ENCODE results near the gene HILPDA.

HILPDA gene

DNA sequence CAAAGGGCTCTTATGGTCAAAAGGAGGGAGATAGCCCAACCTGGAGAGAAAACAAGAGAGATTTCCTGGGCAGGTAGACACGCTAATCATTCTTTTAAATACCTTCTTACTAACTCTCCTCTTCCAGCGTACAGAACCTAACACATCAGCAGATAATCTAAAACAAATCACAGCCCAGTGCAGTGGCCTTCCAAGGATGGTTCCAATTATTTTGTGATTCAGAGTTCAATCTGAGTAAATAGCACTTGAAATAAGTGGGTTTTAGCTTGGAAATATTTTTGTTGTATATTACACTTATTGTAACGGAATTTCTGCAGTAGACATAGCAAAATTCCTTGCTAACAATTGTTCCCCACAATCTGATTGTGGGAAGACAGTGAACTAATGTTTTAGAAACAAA lies 38.6 kb upstream of the HILPDA start:
- H3K9me3 ChIP-seq (ENCODE audit: control insufficient read depth, low read length) = no peaks in the 10 kb centered on the region
- H3K27ac ChIP-seq (ENCODE audit: insufficient read depth, low read length, poor library complexity, severe bottlenecking) = no peak overlapping the region
- no peaks in the 10 kb centered on the region for H3K27me3 ChIP-seq (replicated peaks; ENCODE audit: control insufficient read depth, insufficient read depth, low read length, poor library complexity, severe bottlenecking)
- DNase-seq = no peak
- no peaks in the 10 kb centered on the region for H3K4me1 ChIP-seq (ENCODE audit: control insufficient read depth, insufficient read depth, low read length, poor library complexity, severe bottlenecking)
- H3K4me3 ChIP-seq (ENCODE audit: insufficient read depth, low read depth, low read length, poor library complexity, severe bottlenecking) = no peak overlapping the region
- H3K36me3 ChIP-seq (ENCODE audit: control insufficient read depth, insufficient read depth, low read length) = no peaks in the 10 kb centered on the region

DNA sequence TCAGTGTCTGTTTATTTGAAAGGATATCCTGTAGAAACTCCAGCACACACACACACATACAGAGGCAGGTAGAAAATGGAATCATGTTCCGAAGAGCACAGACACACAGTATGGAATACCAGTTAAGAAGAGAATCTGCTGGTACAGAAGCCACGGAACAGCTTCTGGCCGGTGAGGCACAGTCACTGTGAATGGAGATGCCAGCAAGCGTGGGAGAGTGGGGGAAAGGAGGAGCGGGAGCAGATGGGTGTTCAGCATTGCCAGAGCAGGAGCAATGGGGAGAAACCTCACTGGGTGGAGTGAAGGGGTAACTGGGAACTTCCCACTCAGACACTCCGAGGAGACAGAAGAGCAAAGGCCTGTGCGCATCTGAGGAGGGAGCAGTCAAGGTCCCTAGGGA lies 36.4 kb upstream of the HILPDA start:
- Histone ChIP-seq H3K4me3 (ENCODE audit: insufficient read depth, low read depth, low read length, poor library complexity, severe bottlenecking) (no peak overlapping the region), H3K4me1 (ENCODE audit: control insufficient read depth, insufficient read depth, low read length, poor library complexity, severe bottlenecking) (no peaks in the 10 kb centered on the region), H3K27me3 (replicated peaks; ENCODE audit: control insufficient read depth, insufficient read depth, low read length, poor library complexity, severe bottlenecking) (no peaks in the 10 kb centered on the region), H3K27ac (ENCODE audit: insufficient read depth, low read length, poor library complexity, severe bottlenecking) (no peak overlapping the region), H3K9me3 (ENCODE audit: control insufficient read depth, low read length) (no peaks in the 10 kb centered on the region), H3K36me3 (ENCODE audit: control insufficient read depth, insufficient read depth, low read length) (no peaks in the 10 kb centered on the region)
- no peak for DNase-seq

DNA sequence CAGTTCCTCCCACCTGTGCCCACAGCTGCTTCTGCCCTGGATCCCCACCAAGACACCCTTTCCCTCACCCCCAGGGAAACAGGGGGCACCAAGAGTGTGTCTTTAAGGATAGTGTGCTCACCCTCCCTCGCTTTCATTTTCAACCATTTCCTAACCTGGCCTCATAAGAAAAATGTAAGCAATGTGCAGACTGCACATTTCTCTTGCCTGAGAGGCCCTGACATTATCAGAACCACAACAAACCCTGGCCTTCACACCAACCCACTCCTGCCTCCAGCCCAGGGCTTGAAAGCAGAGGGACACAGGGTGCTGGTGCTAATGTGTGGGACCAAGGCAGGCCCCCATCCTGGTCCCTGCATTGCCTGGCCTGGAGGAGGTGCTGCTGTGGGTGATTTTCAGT lies 34.9 kb upstream of the HILPDA start:
- DNase-seq = no peak
- H3K4me3 ChIP-seq (ENCODE audit: insufficient read depth, low read depth, low read length, poor library complexity, severe bottlenecking) = no peak overlapping the region
- H3K27ac ChIP-seq (ENCODE audit: insufficient read depth, low read length, poor library complexity, severe bottlenecking) = no peak overlapping the region

DNA sequence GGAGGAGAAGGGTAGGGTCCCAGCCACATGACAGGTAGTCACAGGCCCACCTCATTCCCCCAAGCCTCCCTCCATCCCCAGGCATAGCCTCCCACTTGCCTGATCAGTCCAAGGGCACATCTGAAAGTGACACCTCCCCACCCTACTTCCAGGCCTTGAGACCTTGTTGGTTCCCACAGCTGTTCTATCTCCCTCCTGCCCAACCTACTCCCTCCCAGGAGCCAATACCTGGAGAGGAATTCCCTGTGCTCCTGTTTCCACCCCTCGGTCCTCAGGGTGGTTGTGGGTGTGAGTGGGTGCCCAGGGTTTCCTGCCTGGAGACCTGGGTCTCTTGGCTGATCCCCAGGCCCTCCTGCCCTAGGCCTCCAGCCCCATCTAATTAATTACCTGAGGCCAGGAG lies 34.3 kb upstream of the HILPDA start:
- H3K27me3 ChIP-seq (replicated peaks; ENCODE audit: control insufficient read depth, insufficient read depth, low read length, poor library complexity, severe bottlenecking) = no peaks in the 10 kb centered on the region
- no peak overlapping the region for H3K4me3 ChIP-seq (ENCODE audit: insufficient read depth, low read depth, low read length, poor library complexity, severe bottlenecking)
- H3K27ac ChIP-seq (ENCODE audit: insufficient read depth, low read length, poor library complexity, severe bottlenecking) = no peak overlapping the region
- no peaks in the 10 kb centered on the region for H3K4me1 ChIP-seq (ENCODE audit: control insufficient read depth, insufficient read depth, low read length, poor library complexity, severe bottlenecking)
- H3K36me3 ChIP-seq (ENCODE audit: control insufficient read depth, insufficient read depth, low read length) = no peaks in the 10 kb centered on the region
- no peaks in the 10 kb centered on the region for H3K9me3 ChIP-seq (ENCODE audit: control insufficient read depth, low read length)
- no peak for DNase-seq

More for the DNA sequence above, 34.9 kb upstream of the HILPDA start:
- Histone ChIP-seq H3K36me3 (ENCODE audit: control insufficient read depth, insufficient read depth, low read length) (no peaks in the 10 kb centered on the region), H3K4me1 (ENCODE audit: control insufficient read depth, insufficient read depth, low read length, poor library complexity, severe bottlenecking) (no peaks in the 10 kb centered on the region), H3K9me3 (ENCODE audit: control insufficient read depth, low read length) (no peaks in the 10 kb centered on the region), H3K27me3 (replicated peaks; ENCODE audit: control insufficient read depth, insufficient read depth, low read length, poor library complexity, severe bottlenecking) (no peaks in the 10 kb centered on the region)

DNA sequence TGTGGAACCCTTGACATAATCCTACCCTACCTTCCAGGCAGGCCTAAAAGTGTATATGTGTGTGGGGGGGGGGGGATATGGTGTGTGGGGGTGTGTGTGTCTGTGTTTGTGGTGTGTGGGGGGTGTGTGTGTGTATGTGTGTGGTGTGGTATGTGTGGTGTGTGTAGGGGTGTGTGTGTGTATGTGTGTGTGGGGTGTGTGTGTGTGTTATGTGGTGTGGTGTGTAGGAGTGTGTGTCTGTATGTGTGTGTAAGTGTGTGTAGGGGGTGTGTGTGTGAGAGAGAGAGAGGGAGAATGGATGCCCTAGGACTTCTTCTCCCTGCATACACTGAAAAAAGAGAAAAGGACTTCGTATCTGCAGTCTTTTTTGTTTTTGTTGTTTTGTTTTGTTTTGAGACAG lies 33.6 kb upstream of the HILPDA start:
- no peak overlapping the region for H3K4me3 ChIP-seq (ENCODE audit: insufficient read depth, low read depth, low read length, poor library complexity, severe bottlenecking)
- H3K36me3 ChIP-seq (ENCODE audit: control insufficient read depth, insufficient read depth, low read length) = no peaks in the 10 kb centered on the region
- H3K9me3 ChIP-seq (ENCODE audit: control insufficient read depth, low read length) = no peaks in the 10 kb centered on the region
- H3K4me1 ChIP-seq (ENCODE audit: control insufficient read depth, insufficient read depth, low read length, poor library complexity, severe bottlenecking) = no peaks in the 10 kb centered on the region
- H3K27me3 ChIP-seq (replicated peaks; ENCODE audit: control insufficient read depth, insufficient read depth, low read length, poor library complexity, severe bottlenecking) = no peaks in the 10 kb centered on the region
- no peak for DNase-seq
- H3K27ac ChIP-seq (ENCODE audit: insufficient read depth, low read length, poor library complexity, severe bottlenecking) = no peak overlapping the region

DNA sequence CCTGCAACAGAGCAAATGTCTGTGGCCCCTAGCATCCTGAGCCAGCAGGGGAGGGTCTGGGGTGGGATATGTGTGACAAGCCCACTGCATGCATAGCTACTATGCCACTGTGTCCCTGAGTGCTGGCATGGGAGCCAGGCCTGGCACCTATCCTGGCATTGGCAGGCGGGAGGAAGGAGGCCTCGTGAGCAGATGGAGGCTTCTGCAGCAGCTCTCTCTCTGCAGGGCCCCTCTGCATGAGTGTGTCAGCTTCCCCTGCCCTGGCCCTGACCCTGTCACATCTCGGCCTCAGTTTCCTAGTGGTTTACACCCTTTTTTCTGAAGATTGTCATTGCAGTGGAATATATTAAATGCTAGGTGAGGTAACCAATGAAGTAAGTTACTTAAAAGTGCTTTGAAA lies 32.8 kb upstream of the HILPDA start:
- Histone ChIP-seq H3K27me3 (replicated peaks; ENCODE audit: control insufficient read depth, insufficient read depth, low read length, poor library complexity, severe bottlenecking) (no peaks in the 10 kb centered on the region), H3K9me3 (ENCODE audit: control insufficient read depth, low read length) (no peaks in the 10 kb centered on the region), H3K4me3 (ENCODE audit: insufficient read depth, low read depth, low read length, poor library complexity, severe bottlenecking) (no peak overlapping the region), H3K36me3 (ENCODE audit: control insufficient read depth, insufficient read depth, low read length) (no peaks in the 10 kb centered on the region), H3K27ac (ENCODE audit: insufficient read depth, low read length, poor library complexity, severe bottlenecking) (no peak overlapping the region), H3K4me1 (ENCODE audit: control insufficient read depth, insufficient read depth, low read length, poor library complexity, severe bottlenecking) (no peaks in the 10 kb centered on the region)
- no peak for DNase-seq

DNA sequence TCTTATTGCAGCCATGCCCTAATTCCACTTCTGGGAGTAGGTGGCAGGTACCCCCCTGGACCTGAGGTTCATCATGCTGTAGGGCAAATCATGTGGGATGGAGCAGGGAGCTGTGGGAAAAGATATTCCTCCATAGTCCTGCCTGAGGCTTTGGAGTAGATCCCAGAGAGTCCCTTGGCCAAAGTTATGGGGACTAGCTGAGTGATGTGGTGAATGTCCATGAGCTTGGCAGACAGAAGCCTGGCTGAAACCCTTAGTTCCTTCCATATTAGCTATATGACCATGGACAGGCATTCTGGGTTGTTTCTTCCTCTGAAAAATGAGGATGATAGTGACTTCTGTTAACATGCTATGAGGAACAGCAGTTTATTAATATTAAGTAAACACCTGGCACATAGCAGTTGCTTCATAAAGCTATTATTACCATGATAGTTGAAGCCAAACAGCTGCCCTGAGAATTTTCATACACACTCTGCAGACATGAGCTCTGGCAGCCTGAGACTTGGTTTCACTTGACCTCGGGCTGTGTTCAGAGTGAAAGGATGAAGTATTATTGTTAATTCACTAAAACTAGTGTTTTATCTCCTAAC lies 30.9 kb upstream of the HILPDA start:
- H3K27me3 ChIP-seq (replicated peaks; ENCODE audit: control insufficient read depth, insufficient read depth, low read length, poor library complexity, severe bottlenecking) = no peaks in the 10 kb centered on the region
- H3K27ac ChIP-seq (ENCODE audit: insufficient read depth, low read length, poor library complexity, severe bottlenecking) = no peak overlapping the region
- DNase-seq = no peak
- H3K9me3 ChIP-seq (ENCODE audit: control insufficient read depth, low read length) = no peaks in the 10 kb centered on the region
- no peaks in the 10 kb centered on the region for H3K4me1 ChIP-seq (ENCODE audit: control insufficient read depth, insufficient read depth, low read length, poor library complexity, severe bottlenecking)
- no peak overlapping the region for H3K4me3 ChIP-seq (ENCODE audit: insufficient read depth, low read depth, low read length, poor library complexity, severe bottlenecking)
- no peaks in the 10 kb centered on the region for H3K36me3 ChIP-seq (ENCODE audit: control insufficient read depth, insufficient read depth, low read length)

DNA sequence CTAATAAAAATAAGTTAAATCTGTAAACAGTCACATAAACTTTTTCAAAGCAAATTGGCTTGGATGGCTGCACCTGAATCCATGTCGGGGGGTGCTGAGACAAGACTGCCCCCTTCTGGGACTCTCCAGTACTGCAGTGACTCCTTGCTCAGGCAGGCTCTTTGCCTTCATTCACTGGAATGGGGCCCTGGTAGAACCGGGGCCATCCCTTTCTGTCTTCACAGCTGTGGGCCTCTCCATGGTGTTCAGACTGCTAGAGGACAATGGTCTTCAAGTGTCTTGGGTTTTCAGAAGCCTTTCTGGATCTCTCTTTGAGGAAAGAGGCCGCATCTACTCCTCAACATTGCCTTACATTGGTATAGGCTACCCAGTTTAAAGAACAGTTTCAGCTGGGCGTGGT lies 29.8 kb upstream of the HILPDA start:
- no peak overlapping the region for H3K27ac ChIP-seq (ENCODE audit: insufficient read depth, low read length, poor library complexity, severe bottlenecking)
- H3K27me3 ChIP-seq (replicated peaks; ENCODE audit: control insufficient read depth, insufficient read depth, low read length, poor library complexity, severe bottlenecking) = no peaks in the 10 kb centered on the region
- H3K4me3 ChIP-seq (ENCODE audit: insufficient read depth, low read depth, low read length, poor library complexity, severe bottlenecking) = no peak overlapping the region
- no peaks in the 10 kb centered on the region for H3K9me3 ChIP-seq (ENCODE audit: control insufficient read depth, low read length)
- peak; percentile 56 to 69 (median 61) for DNase-seq
- no peaks in the 10 kb centered on the region for H3K4me1 ChIP-seq (ENCODE audit: control insufficient read depth, insufficient read depth, low read length, poor library complexity, severe bottlenecking)
- no peaks in the 10 kb centered on the region for H3K36me3 ChIP-seq (ENCODE audit: control insufficient read depth, insufficient read depth, low read length)

DNA sequence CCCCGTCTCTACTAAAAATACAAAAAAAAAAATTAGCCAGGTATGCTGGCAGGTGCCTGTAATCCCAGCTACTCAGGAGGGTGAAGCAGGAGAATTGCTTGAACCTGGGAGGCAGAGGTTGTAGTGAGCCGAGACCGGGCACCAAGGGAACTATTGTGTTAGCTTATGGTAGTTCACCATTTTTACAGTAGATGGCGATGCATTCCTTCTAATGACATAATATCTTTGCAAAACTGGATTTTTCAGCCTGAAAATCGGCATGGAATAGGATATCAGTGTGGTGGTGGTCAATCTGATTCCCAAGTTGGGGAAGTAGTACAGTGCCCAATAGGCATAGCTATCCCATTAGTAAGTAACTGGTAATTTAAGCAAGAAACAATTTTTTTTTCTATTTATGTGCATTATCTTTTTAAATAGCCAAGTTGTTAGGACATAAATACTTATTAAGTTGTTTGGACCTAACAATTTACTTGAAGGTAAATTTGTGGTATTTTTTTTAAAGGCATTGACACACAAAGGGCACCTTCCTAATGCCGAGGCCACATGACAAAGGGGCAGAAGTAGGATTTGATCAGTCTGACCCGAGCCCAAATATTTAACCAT lies 28.3 kb upstream of the HILPDA start:
- no peaks in the 10 kb centered on the region for H3K4me1 ChIP-seq (ENCODE audit: control insufficient read depth, insufficient read depth, low read length, poor library complexity, severe bottlenecking)
- no peaks in the 10 kb centered on the region for H3K36me3 ChIP-seq (ENCODE audit: control insufficient read depth, insufficient read depth, low read length)
- H3K9me3 ChIP-seq (ENCODE audit: control insufficient read depth, low read length) = no peaks in the 10 kb centered on the region
- DNase-seq = no peak
- no peak overlapping the region for H3K27ac ChIP-seq (ENCODE audit: insufficient read depth, low read length, poor library complexity, severe bottlenecking)
- H3K4me3 ChIP-seq (ENCODE audit: insufficient read depth, low read depth, low read length, poor library complexity, severe bottlenecking) = no peak overlapping the region
- H3K27me3 ChIP-seq (replicated peaks; ENCODE audit: control insufficient read depth, insufficient read depth, low read length, poor library complexity, severe bottlenecking) = no peaks in the 10 kb centered on the region

DNA sequence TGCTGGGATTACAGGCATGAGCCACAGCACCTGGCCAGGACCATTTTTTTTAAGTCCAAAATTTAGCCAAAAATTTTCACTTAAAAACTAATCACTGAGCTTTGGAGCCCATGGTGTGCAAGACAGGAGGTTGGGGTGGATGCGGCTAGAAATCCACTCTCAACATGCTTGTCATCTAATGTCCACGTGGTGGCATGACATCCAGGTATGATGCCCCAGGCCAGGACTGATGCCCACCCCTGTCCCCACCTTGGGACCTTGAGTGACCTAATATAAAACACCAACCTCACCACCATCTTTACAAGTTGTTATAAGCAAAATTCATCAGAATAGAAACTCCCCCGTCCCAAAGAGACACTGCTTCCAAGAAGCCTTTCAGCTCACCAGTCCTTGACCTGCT lies 25.5 kb upstream of the HILPDA start:
- no peaks in the 10 kb centered on the region for H3K4me1 ChIP-seq (ENCODE audit: control insufficient read depth, insufficient read depth, low read length, poor library complexity, severe bottlenecking)
- H3K27ac ChIP-seq (ENCODE audit: insufficient read depth, low read length, poor library complexity, severe bottlenecking) = no peak overlapping the region
- H3K9me3 ChIP-seq (ENCODE audit: control insufficient read depth, low read length) = no peaks in the 10 kb centered on the region
- H3K36me3 ChIP-seq (ENCODE audit: control insufficient read depth, insufficient read depth, low read length) = no peaks in the 10 kb centered on the region
- no peaks in the 10 kb centered on the region for H3K27me3 ChIP-seq (replicated peaks; ENCODE audit: control insufficient read depth, insufficient read depth, low read length, poor library complexity, severe bottlenecking)
- no peak overlapping the region for H3K4me3 ChIP-seq (ENCODE audit: insufficient read depth, low read depth, low read length, poor library complexity, severe bottlenecking)
- DNase-seq = no peak
